HEK293 (cell line): ENCODE measurements around the gene ZCCHC14.
A peak's percentile ranks its signal among the peaks of the same experiment; 100 is the strongest.
"Not testable (repeated sequence)": the region's sequence is repeated elsewhere in the genome, so short reads cannot be mapped to it uniquely, and the experiment has no call there.

ENCODE experiments used
- CTCF ChIA-PET: fragments of 350-600 bp; formaldehyde crosslinking; extraction: SDS; loops from one replicate; lab custom pipeline; 2021; ENCODE audit warnings: antibody characterized with exemption; lab: Yijun Ruan, JAX
- POLR2A ChIA-PET: fragments of 300-600 bp; formaldehyde crosslinking; extraction: SDS; loops from one replicate; lab custom pipeline; 2020; ENCODE audit warnings: antibody characterized with exemption, inconsistent platforms; lab: Yijun Ruan, JAX
- H3K27ac ChIP-seq: fragments of 200-500 bp; sonication (Bioruptor generic); 2 replicates; pipeline ENCODE4 v1.5.1; 2014; ENCODE audit warnings: low read depth, low read length, control low read depth, inconsistent platforms; ENCODE audit errors: extremely low read depth
- H3K36me3 ChIP-seq, 2 experiments: fragments of 200-500 bp in 1 of 2; sonication (Bioruptor generic) in 1 of 2; 1 replicate in 1 of 2; 2 replicates in 1 of 2; pipeline ENCODE4 v1.5.1; 2014 to 2017; ENCODE audit warnings: inconsistent platforms in 2 of 2, low read length in 2 of 2; ENCODE audit not compliant: control insufficient read depth in 2 of 2, insufficient read depth in 1 of 2
- H3K4me1 ChIP-seq: fragments of 200-500 bp; sonication (Bioruptor generic); 2 replicates; pipeline ENCODE4 v1.5.1; 2014; ENCODE audit warnings: mild to moderate bottlenecking, low read length, inconsistent platforms; ENCODE audit not compliant: control insufficient read depth, insufficient read depth
- H3K4me3 ChIP-seq: 2 replicates; pipeline ENCODE4 v1.5.1; 2011; ENCODE audit warnings: low read depth, mild to moderate bottlenecking, control low read depth, low read length, moderate library complexity
- H3K9me3 ChIP-seq: fragments of 200-500 bp; sonication (Bioruptor generic); 2 replicates; pipeline ENCODE4 v1.5.1; 2014; ENCODE audit warnings: low read depth, low read length, inconsistent platforms; ENCODE audit not compliant: control insufficient read depth, insufficient read depth
- FEZF1 ChIP-seq: fragments of 450-650 bp; formaldehyde crosslinking; IDR thresholded peaks from 2 replicates; pipeline ENCODE4 v1.5.1; 2016; ENCODE audit warnings: missing biosample characterization, missing genetic modification characterization
- KLF9 ChIP-seq: fragments of 450-650 bp; formaldehyde crosslinking; IDR thresholded peaks from 2 replicates; pipeline ENCODE4 v1.5.1; 2016; ENCODE audit warnings: missing biosample characterization, missing genetic modification characterization, low read depth
- OSR2 ChIP-seq: fragments of 450-650 bp; formaldehyde crosslinking; IDR thresholded peaks from 2 replicates; pipeline ENCODE4 v1.5.1; 2016; ENCODE audit warnings: missing biosample characterization, missing genetic modification characterization
- TRIM28 ChIP-seq: IDR thresholded peaks from 2 replicates; pipeline ENCODE4 v1.6.1; 2011; ENCODE audit warnings: low read length, control low read depth, borderline replicate concordance
- ZNF121 ChIP-seq: fragments of 450-650 bp; formaldehyde crosslinking; IDR thresholded peaks from 2 replicates; pipeline ENCODE4 v1.5.1; 2016; ENCODE audit warnings: missing biosample characterization, missing genetic modification characterization
- ZNF221 ChIP-seq: fragments of 450-650 bp; formaldehyde crosslinking; IDR thresholded peaks from 2 replicates; pipeline ENCODE4 v1.5.1; 2017; ENCODE audit warnings: missing biosample characterization, missing genetic modification characterization, borderline replicate concordance
- ZNF223 ChIP-seq: fragments of 450-650 bp; formaldehyde crosslinking; IDR thresholded peaks from 2 replicates; pipeline ENCODE4 v1.5.1; 2016; ENCODE audit warnings: missing biosample characterization, missing genetic modification characterization
- ZNF24 ChIP-seq: fragments of 450-650 bp; formaldehyde crosslinking; IDR thresholded peaks from 2 replicates; pipeline ENCODE4 v1.5.1; 2016; ENCODE audit warnings: missing biosample characterization, missing genetic modification characterization
- ZNF596 ChIP-seq: fragments of 450-650 bp; IDR thresholded peaks from 2 replicates; pipeline ENCODE4 v1.5.0; 2018; ENCODE audit warnings: missing biosample characterization, mild to moderate bottlenecking, missing genetic modification characterization, moderate library complexity
- ZNF658 ChIP-seq: fragments of 450-650 bp; formaldehyde crosslinking; IDR thresholded peaks from 2 replicates; pipeline ENCODE4; 2016; ENCODE audit warnings: missing biosample characterization, missing genetic modification characterization
- ZNF785 ChIP-seq: fragments of 450-650 bp; formaldehyde crosslinking; IDR thresholded peaks from 2 replicates; pipeline ENCODE4 v1.5.1; 2016; ENCODE audit warnings: missing biosample characterization, missing genetic modification characterization
- ZNF791 ChIP-seq: fragments of 450-650 bp; formaldehyde crosslinking; IDR thresholded peaks from 2 replicates; pipeline ENCODE4 v1.5.1; 2016; ENCODE audit warnings: missing biosample characterization, missing genetic modification characterization
- TF ChIP-seq, protein P1 (sequence below): fragments of 450-650 bp; formaldehyde crosslinking; IDR thresholded peaks from 2 replicates; pipeline ENCODE4 v1.5.1; 2016; ENCODE audit warnings: missing biosample characterization, missing genetic modification characterization
- TF ChIP-seq, protein P2 (sequence below): fragments of 450-650 bp; formaldehyde crosslinking; IDR thresholded peaks from 2 replicates; pipeline ENCODE4 v1.5.1; 2016; ENCODE audit warnings: missing biosample characterization, missing genetic modification characterization
- TF ChIP-seq, protein P3 (sequence below): fragments of 450-650 bp; formaldehyde crosslinking; IDR thresholded peaks from 2 replicates; pipeline ENCODE4 v1.5.1; 2017; ENCODE audit warnings: missing biosample characterization, missing genetic modification characterization
- TF ChIP-seq, protein P4 (sequence below): fragments of 450-650 bp; formaldehyde crosslinking; IDR thresholded peaks from 2 replicates; pipeline ENCODE4 v1.5.1; 2016; ENCODE audit warnings: missing biosample characterization, missing genetic modification characterization

The ZCCHC14 gene

DNA sequence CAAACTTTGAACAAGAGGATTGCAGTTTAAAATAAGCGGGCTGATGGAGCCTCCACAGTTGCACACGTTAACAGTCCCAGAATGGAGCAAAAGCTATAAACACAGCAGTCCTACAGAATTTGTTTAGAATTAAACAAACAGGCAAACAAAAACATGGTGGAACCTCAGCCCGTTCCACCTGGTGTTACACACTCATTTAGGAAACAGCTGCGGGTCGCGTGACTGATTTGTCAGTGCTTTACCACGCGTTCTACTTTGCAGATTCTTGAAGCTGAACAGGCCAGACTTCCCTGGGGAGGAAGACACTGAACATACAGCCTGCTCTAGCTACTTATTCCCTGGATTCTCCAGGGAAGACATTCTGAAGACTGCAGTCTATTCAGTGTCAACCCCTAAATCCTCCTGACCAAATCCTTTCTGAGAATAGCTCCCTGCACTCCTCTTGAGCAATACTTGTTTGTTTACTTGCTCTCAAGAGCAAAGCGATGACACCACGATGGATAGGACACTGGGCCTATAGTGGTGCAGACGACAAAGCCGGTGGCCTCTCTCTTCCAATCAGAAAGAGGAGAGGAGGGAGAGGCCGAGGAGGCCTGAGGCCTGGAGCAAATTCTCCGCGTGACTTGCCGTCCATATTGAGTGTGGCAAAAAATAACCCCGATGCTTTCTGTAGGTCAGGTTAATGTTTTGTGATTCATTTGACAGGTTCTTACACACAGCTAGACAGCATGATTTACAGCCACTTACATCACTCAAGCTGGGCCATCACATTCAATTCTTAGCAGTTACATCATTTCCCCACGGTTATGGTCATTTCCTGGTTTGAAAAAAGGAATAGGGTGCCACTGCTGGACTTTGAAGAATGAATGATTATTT, 104.6 kb downstream of the ZCCHC14 start (continued):
- TF ChIP-seq ZNF24 (tag by site-specific recombination) (peak; percentile 89), ZNF221 (tag by site-specific recombination) (no peak), ZNF785 (tag by site-specific recombination) (no peak), ZNF596 (no peak), OSR2 (peak; percentile 25; the same call in 1 of the 2 replicates), KLF9 (peak; percentile 28; the same call in 1 of the 2 replicates), ZNF658 (no peak), FEZF1 (peak; percentile 70; the same call in 1 of the 2 replicates), TRIM28 (peak; percentile 89), ZNF223 (tag by site-specific recombination) (no peak), ZNF791 (no peak)
- TF ChIP-seq, protein P1, sequence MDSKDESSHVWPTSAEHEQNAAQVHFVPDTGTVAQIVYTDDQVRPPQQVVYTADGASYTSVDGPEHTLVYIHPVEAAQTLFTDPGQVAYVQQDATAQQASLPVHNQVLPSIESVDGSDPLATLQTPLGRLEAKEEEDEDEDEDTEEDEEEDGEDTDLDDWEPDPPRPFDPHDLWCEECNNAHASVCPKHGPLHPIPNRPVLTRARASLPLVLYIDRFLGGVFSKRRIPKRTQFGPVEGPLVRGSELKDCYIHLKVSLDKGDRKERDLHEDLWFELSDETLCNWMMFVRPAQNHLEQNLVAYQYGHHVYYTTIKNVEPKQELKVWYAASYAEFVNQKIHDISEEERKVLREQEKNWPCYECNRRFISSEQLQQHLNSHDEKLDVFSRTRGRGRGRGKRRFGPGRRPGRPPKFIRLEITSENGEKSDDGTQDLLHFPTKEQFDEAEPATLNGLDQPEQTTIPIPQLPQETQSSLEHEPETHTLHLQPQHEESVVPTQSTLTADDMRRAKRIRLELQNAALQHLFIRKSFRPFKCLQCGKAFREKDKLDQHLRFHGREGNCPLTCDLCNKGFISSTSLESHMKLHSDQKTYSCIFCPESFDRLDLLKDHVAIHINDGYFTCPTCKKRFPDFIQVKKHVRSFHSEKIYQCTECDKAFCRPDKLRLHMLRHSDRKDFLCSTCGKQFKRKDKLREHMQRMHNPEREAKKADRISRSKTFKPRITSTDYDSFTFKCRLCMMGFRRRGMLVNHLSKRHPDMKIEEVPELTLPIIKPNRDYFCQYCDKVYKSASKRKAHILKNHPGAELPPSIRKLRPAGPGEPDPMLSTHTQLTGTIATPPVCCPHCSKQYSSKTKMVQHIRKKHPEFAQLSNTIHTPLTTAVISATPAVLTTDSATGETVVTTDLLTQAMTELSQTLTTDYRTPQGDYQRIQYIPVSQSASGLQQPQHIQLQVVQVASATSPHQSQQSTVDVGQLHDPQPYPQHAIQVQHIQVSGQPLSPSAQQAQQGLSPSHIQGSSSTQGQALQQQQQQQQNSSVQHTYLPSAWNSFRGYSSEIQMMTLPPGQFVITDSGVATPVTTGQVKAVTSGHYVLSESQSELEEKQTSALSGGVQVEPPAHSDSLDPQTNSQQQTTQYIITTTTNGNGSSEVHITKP (tag by site-specific recombination), result peak; percentile 77
- TF ChIP-seq, protein P2, sequence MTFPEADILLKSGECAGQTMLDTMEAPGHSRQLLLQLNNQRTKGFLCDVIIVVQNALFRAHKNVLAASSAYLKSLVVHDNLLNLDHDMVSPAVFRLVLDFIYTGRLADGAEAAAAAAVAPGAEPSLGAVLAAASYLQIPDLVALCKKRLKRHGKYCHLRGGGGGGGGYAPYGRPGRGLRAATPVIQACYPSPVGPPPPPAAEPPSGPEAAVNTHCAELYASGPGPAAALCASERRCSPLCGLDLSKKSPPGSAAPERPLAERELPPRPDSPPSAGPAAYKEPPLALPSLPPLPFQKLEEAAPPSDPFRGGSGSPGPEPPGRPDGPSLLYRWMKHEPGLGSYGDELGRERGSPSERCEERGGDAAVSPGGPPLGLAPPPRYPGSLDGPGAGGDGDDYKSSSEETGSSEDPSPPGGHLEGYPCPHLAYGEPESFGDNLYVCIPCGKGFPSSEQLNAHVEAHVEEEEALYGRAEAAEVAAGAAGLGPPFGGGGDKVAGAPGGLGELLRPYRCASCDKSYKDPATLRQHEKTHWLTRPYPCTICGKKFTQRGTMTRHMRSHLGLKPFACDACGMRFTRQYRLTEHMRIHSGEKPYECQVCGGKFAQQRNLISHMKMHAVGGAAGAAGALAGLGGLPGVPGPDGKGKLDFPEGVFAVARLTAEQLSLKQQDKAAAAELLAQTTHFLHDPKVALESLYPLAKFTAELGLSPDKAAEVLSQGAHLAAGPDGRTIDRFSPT (tag by site-specific recombination), result no peak
- TF ChIP-seq, protein P3, sequence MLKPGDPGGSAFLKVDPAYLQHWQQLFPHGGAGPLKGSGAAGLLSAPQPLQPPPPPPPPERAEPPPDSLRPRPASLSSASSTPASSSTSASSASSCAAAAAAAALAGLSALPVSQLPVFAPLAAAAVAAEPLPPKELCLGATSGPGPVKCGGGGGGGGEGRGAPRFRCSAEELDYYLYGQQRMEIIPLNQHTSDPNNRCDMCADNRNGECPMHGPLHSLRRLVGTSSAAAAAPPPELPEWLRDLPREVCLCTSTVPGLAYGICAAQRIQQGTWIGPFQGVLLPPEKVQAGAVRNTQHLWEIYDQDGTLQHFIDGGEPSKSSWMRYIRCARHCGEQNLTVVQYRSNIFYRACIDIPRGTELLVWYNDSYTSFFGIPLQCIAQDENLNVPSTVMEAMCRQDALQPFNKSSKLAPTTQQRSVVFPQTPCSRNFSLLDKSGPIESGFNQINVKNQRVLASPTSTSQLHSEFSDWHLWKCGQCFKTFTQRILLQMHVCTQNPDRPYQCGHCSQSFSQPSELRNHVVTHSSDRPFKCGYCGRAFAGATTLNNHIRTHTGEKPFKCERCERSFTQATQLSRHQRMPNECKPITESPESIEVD, result peak; percentile 77
- TF ChIP-seq, protein P4, sequence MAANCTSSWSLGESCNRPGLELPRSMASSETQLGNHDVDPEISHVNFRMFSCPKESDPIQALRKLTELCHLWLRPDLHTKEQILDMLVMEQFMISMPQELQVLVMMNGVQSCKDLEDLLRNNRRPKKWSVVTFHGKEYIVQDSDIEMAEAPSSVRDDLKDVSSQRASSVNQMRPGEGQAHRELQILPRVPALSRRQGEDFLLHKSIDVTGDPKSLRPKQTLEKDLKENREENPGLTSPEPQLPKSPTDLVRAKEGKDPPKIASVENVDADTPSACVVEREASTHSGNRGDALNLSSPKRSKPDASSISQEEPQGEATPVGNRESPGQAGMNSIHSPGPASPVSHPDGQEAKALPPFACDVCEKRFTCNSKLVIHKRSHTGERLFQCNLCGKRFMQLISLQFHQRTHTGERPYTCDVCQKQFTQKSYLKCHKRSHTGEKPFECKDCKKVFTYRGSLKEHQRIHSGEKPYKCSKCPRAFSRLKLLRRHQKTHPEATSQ, result no peak

DNA sequence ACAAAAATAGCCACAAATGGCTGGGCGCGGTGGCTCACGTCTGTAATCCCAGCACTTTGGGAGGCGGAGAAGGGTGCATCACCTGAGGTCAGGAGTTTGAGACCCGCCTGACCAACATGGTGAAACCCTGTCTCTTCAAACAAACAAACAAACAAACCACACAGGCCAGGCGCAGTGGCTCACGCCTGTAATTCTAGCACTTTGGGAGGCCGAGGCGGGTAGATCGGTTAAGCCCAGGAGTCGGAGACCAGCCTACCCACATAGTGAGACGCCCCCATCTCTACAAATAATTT, 108.0 kb downstream of the ZCCHC14 start:
- CTCF ChIA-PET, result interaction anchor here (0.6 kb wide), 2 partner anchors 722 to 1373 kb away, joined by 3 to 4 read pairs; no protein-coding TSS in a partner anchor

More for the DNA sequence above, 108.0 kb downstream of the ZCCHC14 start:
- not testable (repeated sequence) for H3K4me1 ChIP-seq, H3K36me3 ChIP-seq, H3K9me3 ChIP-seq
- peak; percentile 67 for TF ChIP-seq ZNF121 (tag by site-specific recombination)
- Histone ChIP-seq H3K27ac (peak overlapping the region; percentile 82), H3K4me3 (peak overlapping the region; percentile 53; the same call in 1 of the 2 replicates)
- POLR2A ChIA-PET, result interaction anchor here (1.4 to 2.4 kb wide), 3 partner anchors 9 to 69 kb away, joined by 6 to 25 read pairs (median 23); partner anchors contain the start of gene C16orf95
